Neutrophil (primary cell): ENCODE measurements around the gene ASB1.

ENCODE experiments used
- H3K27ac ChIP-seq: fragments of 200-600 bp; sonication (generic); 2 replicates; pipeline ENCODE4 v1.5.1; 2016; ENCODE audit warnings: mild to moderate bottlenecking, moderate library complexity
- H3K27me3 ChIP-seq: fragments of 200-600 bp; sonication (generic); 2 replicates; pipeline ENCODE4 v1.6.0; 2016; ENCODE audit warnings: mild to moderate bottlenecking
- H3K36me3 ChIP-seq: fragments of 200-600 bp; sonication (generic); 2 replicates; pipeline ENCODE4 v1.5.1; 2017
- H3K4me1 ChIP-seq, 2 experiments: fragments of 200-600 bp in 1 of 2; sonication (generic) in 1 of 2; 1 replicate in 1 of 2; 2 replicates in 1 of 2; pipeline versions ENCODE4 v1.5.1 to v1.6.1; 2013 to 2016; ENCODE audit warnings: low read depth in 1 of 2, low read length in 1 of 2, mild to moderate bottlenecking in 1 of 2, moderate library complexity in 1 of 2; ENCODE audit not compliant: control insufficient read depth in 1 of 2, insufficient read depth in 1 of 2
- H3K4me3 ChIP-seq, 2 experiments: fragments of 200-600 bp in 1 of 2; sonication (generic) in 1 of 2; 1 replicate in 1 of 2; 2 replicates in 1 of 2; pipeline ENCODE4 v1.5.1; 2013 to 2016; ENCODE audit warnings: low read depth in 1 of 2, low read length in 1 of 2, mild to moderate bottlenecking in 1 of 2, moderate library complexity in 1 of 2
- H3K9me3 ChIP-seq: fragments of 200-600 bp; sonication (generic); 2 replicates; pipeline ENCODE4 v1.5.1; 2016
- TF ChIP-seq, protein P1 (sequence below): fragments of 200-600 bp; sonication (generic); IDR thresholded peaks from 2 replicates; pipeline ENCODE4 v1.5.1; 2016; ENCODE audit warnings: antibody characterized with exemption

The ASB1 gene

DNA sequence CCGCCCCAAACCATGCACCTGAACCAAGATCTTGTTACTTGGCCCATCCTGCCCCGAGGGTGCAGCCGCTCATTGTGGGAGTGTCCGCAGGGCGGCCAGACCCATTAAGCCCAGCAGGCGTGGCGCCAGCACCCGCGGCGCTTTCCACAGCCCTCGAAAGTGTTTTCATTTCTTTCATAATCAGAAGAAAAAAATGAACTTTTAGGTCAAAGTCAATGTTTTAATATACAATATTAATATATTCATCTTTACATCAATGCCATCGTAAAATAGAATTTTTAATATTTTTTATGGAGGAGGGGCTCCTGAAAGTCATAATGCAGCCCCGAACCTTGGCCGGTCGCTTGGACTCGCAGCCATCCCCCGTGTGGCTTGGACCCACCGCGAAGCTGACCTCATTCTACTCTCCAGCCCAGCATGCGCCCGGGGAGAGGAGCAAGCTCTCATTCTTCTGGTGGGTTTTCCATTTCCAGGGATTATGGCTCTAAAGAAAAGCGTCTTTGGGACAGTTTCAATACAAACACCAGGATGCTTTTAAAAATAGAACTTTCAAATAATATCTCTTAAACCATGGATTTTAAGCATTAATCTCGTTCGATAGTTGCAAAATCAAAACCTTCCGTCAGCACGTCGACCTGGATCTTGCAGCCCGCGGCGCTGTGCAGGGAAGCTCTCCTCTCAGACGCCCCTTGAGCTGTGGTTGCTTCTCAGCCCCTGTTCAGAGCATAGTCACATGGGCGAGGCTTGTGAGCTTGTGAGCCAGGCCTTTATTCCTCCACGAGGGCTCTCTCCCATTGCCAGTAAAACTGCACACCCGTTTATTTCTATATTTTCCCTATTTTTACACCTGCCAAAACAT is 17.2 kb upstream of the ASB1 start:
- Histone ChIP-seq H3K27ac (no peak overlapping the region), H3K9me3 (no peaks in the 10 kb centered on the region), H3K4me1 (no peaks in the 10 kb centered on the region), H3K4me3 (no peak overlapping the region), H3K36me3 (no peaks in the 10 kb centered on the region), H3K27me3 (no peaks in the 10 kb centered on the region)
- TF ChIP-seq, protein P1, sequence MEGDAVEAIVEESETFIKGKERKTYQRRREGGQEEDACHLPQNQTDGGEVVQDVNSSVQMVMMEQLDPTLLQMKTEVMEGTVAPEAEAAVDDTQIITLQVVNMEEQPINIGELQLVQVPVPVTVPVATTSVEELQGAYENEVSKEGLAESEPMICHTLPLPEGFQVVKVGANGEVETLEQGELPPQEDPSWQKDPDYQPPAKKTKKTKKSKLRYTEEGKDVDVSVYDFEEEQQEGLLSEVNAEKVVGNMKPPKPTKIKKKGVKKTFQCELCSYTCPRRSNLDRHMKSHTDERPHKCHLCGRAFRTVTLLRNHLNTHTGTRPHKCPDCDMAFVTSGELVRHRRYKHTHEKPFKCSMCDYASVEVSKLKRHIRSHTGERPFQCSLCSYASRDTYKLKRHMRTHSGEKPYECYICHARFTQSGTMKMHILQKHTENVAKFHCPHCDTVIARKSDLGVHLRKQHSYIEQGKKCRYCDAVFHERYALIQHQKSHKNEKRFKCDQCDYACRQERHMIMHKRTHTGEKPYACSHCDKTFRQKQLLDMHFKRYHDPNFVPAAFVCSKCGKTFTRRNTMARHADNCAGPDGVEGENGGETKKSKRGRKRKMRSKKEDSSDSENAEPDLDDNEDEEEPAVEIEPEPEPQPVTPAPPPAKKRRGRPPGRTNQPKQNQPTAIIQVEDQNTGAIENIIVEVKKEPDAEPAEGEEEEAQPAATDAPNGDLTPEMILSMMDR, result no peak

DNA sequence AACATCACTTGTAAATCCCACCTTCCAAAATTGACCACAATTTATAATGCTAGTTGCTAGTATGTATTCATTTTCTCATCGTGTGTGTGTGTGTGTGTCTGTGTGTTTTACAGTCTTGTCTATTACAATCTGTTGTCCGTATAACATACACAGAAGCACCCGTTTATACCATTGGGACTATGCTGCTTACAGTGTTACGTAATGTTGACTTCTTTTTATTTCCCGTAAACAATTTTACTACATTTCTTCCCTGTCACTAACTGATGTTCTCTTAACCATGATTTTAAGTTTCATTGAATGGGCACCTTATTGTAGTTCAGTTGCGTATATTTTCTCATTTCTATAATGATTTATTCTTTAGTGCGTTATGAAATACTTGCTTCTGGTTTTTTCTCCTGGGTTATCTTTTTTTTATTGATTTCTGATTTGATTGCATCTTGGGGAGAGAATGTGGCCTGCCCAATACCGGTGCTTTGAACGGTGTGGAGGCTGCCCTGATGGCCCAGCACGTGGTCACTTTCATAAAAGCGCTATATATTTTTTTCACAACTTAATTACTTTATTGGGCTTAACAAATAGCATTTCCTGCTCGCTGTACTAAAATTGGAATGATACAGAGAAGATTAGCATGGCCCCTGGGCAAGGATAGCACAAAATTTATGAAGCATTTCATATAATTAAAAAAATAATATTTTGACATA is 14.5 kb upstream of the ASB1 start:
- TF ChIP-seq, protein P1, result no peak
- H3K9me3 ChIP-seq, result peaks cover 4% of the 10 kb centered on the region
- H3K4me1 ChIP-seq, result no peaks in the 10 kb centered on the region
- no peak overlapping the region for H3K27ac ChIP-seq
- H3K4me3 ChIP-seq, result no peak overlapping the region
- no peaks in the 10 kb centered on the region for H3K36me3 ChIP-seq
- no peaks in the 10 kb centered on the region for H3K27me3 ChIP-seq

DNA sequence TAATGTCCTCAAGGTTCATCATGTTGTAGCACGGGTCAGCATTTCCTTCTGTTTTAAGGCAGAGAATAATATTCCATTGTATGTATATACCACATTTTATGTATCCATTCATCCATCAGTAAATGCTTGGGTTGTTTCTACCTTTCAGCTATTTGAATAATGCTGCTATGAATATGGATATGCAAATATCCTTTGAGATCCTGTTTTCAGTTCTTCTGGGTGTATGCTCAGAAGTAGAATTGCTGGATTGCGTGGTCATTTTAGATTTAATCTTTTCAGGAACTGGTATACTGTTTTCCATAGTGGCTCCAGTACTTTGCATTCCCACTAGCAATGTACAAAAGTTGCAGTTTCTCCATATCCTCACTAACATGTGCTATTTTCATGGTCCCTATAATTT is 13.4 kb upstream of the ASB1 start:
- H3K9me3 ChIP-seq, result peaks cover 4% of the 10 kb centered on the region
- H3K27me3 ChIP-seq, result no peaks in the 10 kb centered on the region
- no peak overlapping the region for H3K4me3 ChIP-seq
- no peaks in the 10 kb centered on the region for H3K4me1 ChIP-seq
- TF ChIP-seq, protein P1, result no peak
- H3K27ac ChIP-seq, result no peak overlapping the region
- no peaks in the 10 kb centered on the region for H3K36me3 ChIP-seq

DNA sequence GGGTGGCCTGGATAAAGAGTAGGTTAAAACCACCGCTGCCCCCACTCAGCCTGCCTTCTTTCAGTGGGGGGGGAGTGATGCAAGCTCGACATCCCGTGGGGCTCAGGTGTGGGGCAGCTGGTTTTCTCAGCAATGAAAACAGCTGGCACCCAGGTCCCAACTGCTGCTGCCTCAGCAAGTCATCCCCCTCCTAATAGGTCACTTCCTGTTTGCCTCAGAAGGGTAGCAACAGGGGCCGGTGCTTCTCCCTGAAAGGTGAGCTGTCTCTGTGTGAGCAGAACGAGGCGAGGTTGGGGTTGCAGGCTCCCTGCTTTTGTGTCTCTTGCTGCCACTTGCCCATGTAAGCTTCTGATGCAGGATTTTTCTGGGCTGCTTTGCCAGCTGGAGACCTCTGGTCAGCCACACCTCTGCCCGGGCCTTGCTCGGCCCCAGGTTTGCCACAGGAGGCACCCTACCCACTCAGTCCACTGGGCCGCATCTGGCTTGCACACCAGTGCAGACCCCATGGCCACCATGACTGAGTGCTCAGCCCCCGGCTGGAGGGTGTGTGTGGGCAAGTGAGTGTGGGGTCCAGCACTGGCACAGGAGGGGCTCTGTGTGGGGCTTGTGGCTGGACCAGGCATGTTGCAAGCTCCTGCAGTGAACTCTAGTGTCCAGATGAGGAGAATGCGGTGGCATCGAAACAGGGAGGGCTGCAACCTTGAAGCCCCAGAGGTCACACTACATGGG is 11.5 kb upstream of the ASB1 start:
- TF ChIP-seq, protein P1, result no peak

GRCh38 chr2:238415893-238416292 is 10.8 kb upstream of the ASB1 start:
- TF ChIP-seq, protein P1, result no peak
- Histone ChIP-seq H3K4me1 (no peaks in the 10 kb centered on the region), H3K27ac (no peak overlapping the region), H3K27me3 (no peaks in the 10 kb centered on the region), H3K9me3 (peaks cover 4% of the 10 kb centered on the region), H3K36me3 (no peaks in the 10 kb centered on the region), H3K4me3 (no peak overlapping the region)

More for the DNA sequence above, 11.5 kb upstream of the ASB1 start:
- Histone ChIP-seq H3K27ac (no peak overlapping the region), H3K27me3 (no peaks in the 10 kb centered on the region), H3K9me3 (peaks cover 4% of the 10 kb centered on the region), H3K36me3 (no peaks in the 10 kb centered on the region), H3K4me1 (no peaks in the 10 kb centered on the region), H3K4me3 (no peak overlapping the region)
